K562 (cell line): ENCODE results near the gene BCAN. TPM values are rescaled to one million over a fixed set of nuclear protein-coding genes. Genes with fewer than 3 reads are reported as not detected.

Source experiments
- ATAC-seq: fragments of 200-7000 bp; cut with Tn5 transposase; 3 replicates; pipeline ENCODE4 v1.9.1; 2020; ENCODE audit warnings: moderate library complexity
- BruUV-seq: library from RNA; stranded (reverse); fragments of 400-500 nt; replicated peaks from 2 replicates; lab custom pipeline; 2021; lab: Mats Ljungman, UMichigan
- CTCF ChIA-PET: fragments of 300-600 bp; formaldehyde crosslinking; extraction: SDS; loops from one replicate; lab custom pipeline; 2021; ENCODE audit warnings: low intra/inter-chr PET ratio; lab: Yijun Ruan, JAX
- POLR2A ChIA-PET: fragments of 300-600, 350-650 bp; sonication (Branson Sonifier 250); formaldehyde crosslinking; extraction: SDS; loops from one replicate; lab custom pipeline; 2021; ENCODE audit warnings: antibody characterized with exemption, inconsistent platforms; lab: Yijun Ruan, JAX
- DNase-seq, 4 experiments: peaks; one replicate each; pipeline versions ENCODE4 v3.0.0 to v3.0.0-alpha.2; 2011 to 2018; ENCODE audit warnings: low spot score in 3 of 4, mixed read lengths in 3 of 4; ENCODE audit errors: extremely low read depth in 1 of 4
- FAIRE-seq: peaks from 2 replicates; lab custom pipeline; 2011; peaks lifted over from hg19 to GRCh38; lab: Jason Lieb, UNC
- H2AFZ ChIP-seq: 2 replicates; pipeline ENCODE4 v1.6.0; 2011; ENCODE audit warnings: low read depth, low read length, control low read depth, inconsistent platforms
- H3K27ac ChIP-seq: fragments of 200-600 bp; 3 replicates; pipeline ENCODE4 v1.8.0; 2011; ENCODE audit warnings: low read depth, mild to moderate bottlenecking, control low read depth, inconsistent platforms, low read length, moderate library complexity, mixed read lengths; ENCODE audit errors: extremely low read depth
- H3K27me3 ChIP-seq, 2 experiments: fragments of 300-600 bp in 1 of 2; 2 replicates in 1 of 2; 3 replicates in 1 of 2; pipeline versions ENCODE4 v1.6.0 to v1.8.0; 2011; ENCODE audit warnings: inconsistent platforms in 2 of 2, low read length in 2 of 2, mild to moderate bottlenecking in 1 of 2, mixed read lengths in 1 of 2, moderate library complexity in 1 of 2; ENCODE audit not compliant: control insufficient read depth in 2 of 2, insufficient read depth in 2 of 2
- H3K36me3 ChIP-seq: fragments of 300-600 bp; 3 replicates; pipeline ENCODE4 v1.8.0; 2011; ENCODE audit warnings: mild to moderate bottlenecking, low read length, inconsistent platforms; ENCODE audit not compliant: control insufficient read depth, insufficient read depth
- H3K4me1 ChIP-seq, 2 experiments: fragments of 200-600 bp in 1 of 2; replicated peaks in 1 of 2; 2 replicates in 1 of 2; 3 replicates in 1 of 2; pipeline versions ENCODE4 v1.5.1 to v1.8.0; 2011; ENCODE audit warnings: inconsistent platforms in 2 of 2, low read length in 2 of 2, mild to moderate bottlenecking in 1 of 2, mixed read lengths in 1 of 2, moderate library complexity in 1 of 2; ENCODE audit not compliant: control insufficient read depth in 2 of 2, insufficient read depth in 2 of 2
- H3K4me2 ChIP-seq: 2 replicates; pipeline ENCODE4 v1.6.1; 2011; ENCODE audit warnings: low read length, control low read depth, inconsistent platforms, mixed read lengths; ENCODE audit not compliant: insufficient read depth
- H3K4me3 ChIP-seq: fragments of 200-600 bp; sonication (generic), shearing (Covaris generic); 2 replicates; pipeline ENCODE4 v1.5.1; 2016; ENCODE audit warnings: control low read depth, inconsistent platforms
- H3K79me2 ChIP-seq: fragments of 200-600 bp; 3 replicates; pipeline ENCODE4 v1.8.0; 2011; ENCODE audit warnings: low read length, inconsistent platforms; ENCODE audit not compliant: control insufficient read depth, insufficient read depth
- H3K9ac ChIP-seq, 2 experiments: 2 replicates each; pipeline versions ENCODE4 v1.6.0 to v1.6.1; 2011; ENCODE audit warnings: low read depth in 2 of 2, low read length in 2 of 2, control low read depth in 1 of 2, inconsistent platforms in 1 of 2, mild to moderate bottlenecking in 1 of 2, mixed read lengths in 1 of 2; ENCODE audit not compliant: insufficient read depth in 1 of 2
- H3K9me1 ChIP-seq: one replicate; pipeline ENCODE4 v1.6.0; 2011; ENCODE audit warnings: inconsistent platforms, mild to moderate bottlenecking, low read length, moderate library complexity; ENCODE audit not compliant: control insufficient read depth, insufficient read depth
- H3K9me3 ChIP-seq: replicated peaks from 2 replicates; pipeline ENCODE4 v1.5.1; 2011; ENCODE audit warnings: low read depth, low read length, inconsistent platforms; ENCODE audit not compliant: control insufficient read depth, insufficient read depth
- H4K20me1 ChIP-seq: replicated peaks from 2 replicates; pipeline ENCODE4 v1.6.1; 2011; ENCODE audit warnings: low read length, inconsistent platforms, mixed read lengths; ENCODE audit not compliant: control insufficient read depth, insufficient read depth
- AFF4 ChIP-seq: sonication (generic); formaldehyde crosslinking; IDR thresholded peaks from 2 replicates; pipeline ENCODE4 v1.8.0; 2023; ENCODE audit warnings: mild to moderate bottlenecking, missing genetic modification reagents
- FOXP1 ChIP-seq: sonication (generic); formaldehyde crosslinking; IDR thresholded peaks from 2 replicates; pipeline ENCODE4 v1.8.0; 2022; ENCODE audit warnings: mild to moderate bottlenecking, missing genetic modification reagents
- JUND ChIP-seq, 2 experiments: IDR thresholded peaks; 2 replicates in 1 of 2; 3 replicates in 1 of 2; pipeline ENCODE4 v1.6.1; 2011; ENCODE audit warnings: borderline replicate concordance in 2 of 2, low read depth in 2 of 2, low read length in 2 of 2, improper control_type of control experiment in 1 of 2, missing biosample characterization in 1 of 2, missing genetic modification characterization in 1 of 2, missing genetic modification reagents in 1 of 2
- PRDM10 ChIP-seq: fragments of 450-650 bp; IDR thresholded peaks from 2 replicates; pipeline ENCODE4 v1.6.1; 2018; ENCODE audit not compliant: partially characterized antibody
- RBBP5 ChIP-seq: fragments of 200-600 bp; sonication (generic); IDR thresholded peaks from 2 replicates; pipeline ENCODE4 v1.6.1; 2012; ENCODE audit warnings: borderline replicate concordance, mild to moderate bottlenecking, low read length, control low read depth, inconsistent platforms; ENCODE audit not compliant: insufficient read depth, poor library complexity, severe bottlenecking
- TEAD1 ChIP-seq, 2 experiments: fragments of 450-650 bp in 1 of 2; sonication (generic) in 1 of 2; formaldehyde crosslinking; IDR thresholded peaks; 2 replicates each; pipeline versions ENCODE4 v1.4.0 to v1.8.0; 2020 to 2022; ENCODE audit warnings: mild to moderate bottlenecking in 2 of 2, missing genetic modification reagents in 1 of 2
- TFAP4 ChIP-seq: sonication (generic); formaldehyde crosslinking; IDR thresholded peaks from 2 replicates; pipeline ENCODE4 v1.8.0; 2022; ENCODE audit warnings: missing genetic modification reagents, mild to moderate bottlenecking, moderate library complexity, borderline replicate concordance
- WHSC1 ChIP-seq: IDR thresholded peaks from one replicate; pipeline ENCODE4 v1.6.1; 2012; ENCODE audit warnings: low read length, control low read depth, inconsistent platforms
- WGBS: fragments of 100-300 bp; shearing (Covaris generic); methylation state at CpG from one replicate; pipeline ENCODE4 v1.1.6; 2016; ENCODE audit warnings: low coverage, mixed read lengths; ENCODE audit not compliant: insufficient coverage; ENCODE audit errors: missing lambda C conversion rate; 5-methylcytosine and 5-hydroxymethylcytosine counted together
- in situ Hi-C: fragments of 300-500 bp; cut with MboI; formaldehyde crosslinking; loops from 4 replicates; pipeline ENCODE4 v1.15.0; 2018; ENCODE audit warnings: inconsistent platforms, mixed read lengths
- intact Hi-C: fragments of 100-400 bp; cut with micrococcal nuclease; formaldehyde crosslinking; loops from 2 replicates; pipeline ENCODE4 v1.14.2; 2022
- polyA plus RNA-seq, 8 experiments: library from polyadenylated mRNA; depleted of rRNA in 4 of 8; stranded (reverse) in 5 of 8; unstranded in 3 of 8; fragments of >200 nt; fragmentation: Nextera tagmentation in 2 of 8; fragmentation: Illumina TruSeq in 1 of 8; extraction: Ambion mirVana in 2 of 8; extraction: Trizol in 1 of 8; gene quantifications; 2 replicates each; pipeline versions ENCODE4 v1.2.1 to v1.2.3, GENCODE V29; 2011 to 2014; ENCODE audit warnings: inconsistent platforms in 1 of 8, missing spikeins in 1 of 8
- total RNA-seq, 7 experiments: library from RNA; depleted of rRNA in 6 of 7; stranded (reverse); fragments of >200 nt in 6 of 7; fragmentation: Illumina TruSeq in 2 of 7; extraction: Trizol in 2 of 7; gene quantifications; 2 replicates each; pipeline versions ENCODE4 v1.2.1 to v1.2.3, GENCODE V29; 2011 to 2021; ENCODE audit warnings: low replicate concordance in 1 of 7

The BCAN gene
- total and polyA plus RNA-seq, 9 of the 15 experiments (the other 6 are each of a cell fraction or from before 2014, with no cell fraction given), result 0.04 to 0.33 (median 0.14) TPM; not detected in 5

- in situ Hi-C loops, result no loop called here
- no peak for ATAC-seq
- TF ChIP-seq PRDM10 (peak; percentile 24), WHSC1 (no peak), FOXP1 (CRISPR knock-in tag) (0 out of 2 replicates have a peak, but pooled peaks have one; percentile 32), JUND (IDR thresholded peaks at IDR 0.05; ENCODE audit: borderline replicate concordance, low read depth, low read length) (no peak), JUND (tag; IDR thresholded peaks at IDR 0.05; ENCODE audit: borderline replicate concordance, low read depth, low read length) (0 out of 3 replicates have a peak, but pooled peaks have one; percentile 3), RBBP5 (peak; percentile 13), TEAD1 (CRISPR knock-in tag; IDR thresholded peaks at IDR 0.05) (peak in 1 of 2 experiments; percentile 66; a peak in 1 of 4 replicates), AFF4 (CRISPR knock-in tag) (no peak), TFAP4 (CRISPR knock-in tag) (0 out of 2 replicates have a peak, but pooled peaks have one; percentile 16)
- Histone ChIP-seq H2AFZ (peak overlapping the region; percentile 84), H3K9me3 (no peaks in the 10 kb centered on the region), H3K9ac (peak overlapping the region; percentile 73 to 100; a peak in 3 of 4 replicates), H3K79me2 (peaks cover 31% of the 10 kb centered on the region), H3K27ac (peak overlapping the region; percentile 100), H3K4me1 (peaks cover 50 to 77% of the 10 kb centered on the region in 2 experiments), H3K36me3 (peaks cover 10% of the 10 kb centered on the region; the same call in 2 of the 3 replicates), H3K4me2 (no peak overlapping the region; the same call in 1 of the 2 replicates), H4K20me1 (peaks cover 7% of the 10 kb centered on the region; the same call in 1 of the 2 replicates), H3K4me3 (no peak overlapping the region), H3K9me1 (no peaks in the 10 kb centered on the region), H3K27me3 (no peaks in the 10 kb centered on the region)
- no TSS peak for BruUV-seq
- CTCF ChIA-PET, result no interaction called here
- POLR2A ChIA-PET, result interaction anchor here (0.6 to 2.3 kb wide), 4 partner anchors 13 to 103 kb away, joined by 3 to 10 read pairs (median 4); partner anchors contain the start of genes NES and PRCC
- DNase-seq, result no peak
- FAIRE-seq, result no peak
- intact Hi-C loops, result no loop called here
- 35% methylated on average over 5 of the region's 5 CpGs for WGBS
Measured at GRCh38 chr1:156664046-156664766, 22.3 kb downstream of the BCAN start.
